Right kidney (tissue), 1 donor: ENCODE results near the gene TSHZ2.

Experiments used
- DNase-seq: peaks from one replicate; pipeline ENCODE4 v3.0.0-alpha.2; 2016

TSHZ2 gene

GRCh38 chr20:53127027-53127426 lies 154.9 kb downstream of the TSHZ2 start:
- DNase-seq = no peak

DNA sequence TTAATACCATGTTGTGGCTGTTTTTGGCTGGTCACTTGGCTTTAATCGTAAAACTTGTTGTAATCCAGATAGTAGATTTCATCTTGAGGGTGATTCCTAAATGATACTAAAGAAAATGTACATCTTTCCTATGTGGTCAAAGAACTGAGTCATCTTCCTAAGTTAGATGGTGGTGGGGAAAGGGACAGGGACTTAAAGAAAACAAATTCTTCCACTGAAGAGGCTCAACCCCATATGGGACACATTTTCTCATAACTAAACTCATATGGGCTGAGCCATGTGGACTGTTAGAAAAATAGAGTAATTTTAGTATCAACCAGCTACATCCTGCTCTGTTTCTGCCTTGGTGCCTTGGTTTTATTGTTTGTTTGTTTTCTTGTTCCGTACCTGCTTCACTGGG lies 155.8 kb downstream of the TSHZ2 start:
- DNase-seq = no peak

DNA sequence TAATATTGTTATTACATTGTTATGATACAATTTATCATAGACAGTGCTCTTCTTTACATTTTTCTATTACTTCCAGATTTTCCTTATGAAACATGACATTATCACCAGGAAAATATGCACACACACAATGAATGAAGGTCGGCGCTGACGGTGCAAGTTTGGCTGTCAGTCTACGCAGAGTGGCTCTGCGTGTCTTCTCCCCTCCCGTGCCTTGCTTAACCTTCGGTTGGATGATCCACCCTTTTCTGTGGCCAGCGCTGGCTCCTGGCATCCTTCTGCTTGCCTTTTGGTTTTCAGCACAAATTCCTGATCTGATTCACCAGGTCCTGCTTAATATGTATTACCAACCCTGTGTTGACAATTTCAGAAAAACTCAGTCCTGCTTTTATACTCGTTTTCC lies 157.4 kb downstream of the TSHZ2 start:
- no peak for DNase-seq

DNA sequence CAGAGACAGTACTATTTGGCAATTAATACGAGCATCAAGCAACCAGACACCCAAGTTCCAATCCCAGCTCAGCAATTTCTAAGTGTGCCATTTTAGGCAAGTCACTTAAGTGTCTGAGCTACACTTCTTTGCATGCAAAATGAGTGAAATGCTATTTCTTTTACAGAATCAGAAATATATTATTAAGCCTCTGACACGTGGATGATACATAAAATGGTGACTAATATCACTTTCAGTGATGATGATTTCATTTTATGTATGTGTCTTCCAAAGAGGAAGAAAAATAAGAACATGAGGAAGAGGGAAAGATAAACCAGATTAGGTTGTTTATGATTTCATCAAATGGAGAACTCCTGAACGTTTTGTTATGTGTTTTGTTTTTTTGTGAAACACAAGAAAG lies 158.6 kb downstream of the TSHZ2 start:
- DNase-seq = no peak

DNA sequence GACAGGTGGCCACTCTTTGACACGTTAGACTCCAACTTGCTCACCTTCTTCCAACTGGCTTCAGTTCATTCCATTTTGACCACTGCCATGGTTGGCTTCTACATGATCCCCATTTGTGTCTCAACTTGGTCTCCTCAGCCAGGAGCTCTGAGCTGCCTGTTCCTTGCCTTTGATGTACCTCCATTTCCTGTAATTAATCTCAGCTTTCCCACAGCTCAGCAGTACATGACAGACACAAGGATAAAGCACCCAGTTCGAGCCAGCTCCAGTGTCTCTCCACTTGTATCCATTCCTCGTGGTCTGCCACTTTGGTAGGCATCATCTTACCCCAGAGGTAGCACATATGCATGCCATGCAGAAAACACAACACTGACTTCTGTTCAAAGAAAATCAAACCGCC lies 161.0 kb downstream of the TSHZ2 start:
- no peak for DNase-seq

GRCh38 chr20:53133628-53134027 lies 161.5 kb downstream of the TSHZ2 start:
- DNase-seq = no peak

DNA sequence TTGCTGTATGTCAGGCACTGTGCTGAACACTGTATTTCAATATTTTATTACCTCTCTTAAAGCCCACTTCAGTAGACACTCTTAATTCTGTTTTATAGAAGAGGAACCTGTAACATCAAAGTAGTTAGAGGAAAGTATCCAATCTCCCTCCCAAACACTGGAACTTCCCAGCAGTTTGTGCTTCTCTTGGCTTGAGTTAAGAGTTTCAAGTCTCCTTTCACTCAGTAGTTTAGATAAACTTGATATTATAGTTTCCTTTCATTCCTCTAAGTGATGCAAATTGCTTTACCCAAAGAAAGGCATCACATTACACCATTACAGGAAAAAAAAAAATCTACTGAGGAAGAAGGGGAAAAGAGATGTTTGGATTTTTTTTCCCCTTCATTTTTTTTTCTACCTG lies 164.3 kb downstream of the TSHZ2 start:
- DNase-seq = no peak

GRCh38 chr20:53138454-53139262 lies 166.5 kb downstream of the TSHZ2 start:
- DNase-seq = no peak

- DNase-seq = no peak
These were observed 169.3 kb downstream of the TSHZ2 start for GRCh38 chr20:53141201-53142050.

DNA sequence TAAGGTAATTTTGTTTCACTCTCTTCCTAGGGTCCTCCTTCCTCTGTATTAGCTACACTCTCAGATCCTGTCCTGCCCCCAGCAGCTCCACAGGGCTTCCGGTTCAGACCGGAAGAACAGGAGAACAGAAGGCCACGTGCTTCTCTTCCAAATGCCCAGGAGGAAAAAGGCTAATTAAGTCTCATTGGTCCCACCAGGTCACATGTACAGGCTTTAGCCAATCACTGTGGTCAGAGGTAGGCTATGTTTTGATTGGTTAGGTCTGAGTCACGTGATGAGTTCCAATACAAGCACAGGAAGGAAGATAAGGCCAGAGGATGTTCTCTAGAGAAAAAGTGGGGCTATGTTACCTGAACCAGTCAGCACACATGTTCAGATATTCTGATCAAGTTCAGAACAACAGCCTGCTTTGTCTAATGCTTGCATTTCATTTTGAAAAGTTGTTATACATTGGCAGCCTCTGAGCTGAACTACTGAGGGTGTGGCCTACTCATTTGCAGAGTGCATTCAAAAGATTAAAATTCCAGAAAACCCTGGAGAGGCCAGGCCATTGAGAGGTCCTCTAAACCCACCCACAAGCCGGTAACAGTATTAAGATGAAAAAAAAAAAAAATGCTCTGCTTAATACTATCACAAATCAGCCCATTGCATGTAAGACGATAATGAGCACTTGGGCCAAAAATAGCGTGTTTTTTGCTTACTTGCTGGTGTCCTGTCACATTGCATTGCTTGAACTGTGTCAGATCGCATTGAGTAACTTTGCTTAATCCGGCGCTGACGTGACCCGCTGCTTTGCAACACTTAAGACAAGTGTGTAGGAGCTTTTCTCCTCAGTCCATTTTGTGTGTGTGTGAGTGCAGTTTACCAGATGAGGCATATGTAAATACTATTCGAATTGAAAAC lies 170.3 kb downstream of the TSHZ2 start:
- DNase-seq = no peak

DNA sequence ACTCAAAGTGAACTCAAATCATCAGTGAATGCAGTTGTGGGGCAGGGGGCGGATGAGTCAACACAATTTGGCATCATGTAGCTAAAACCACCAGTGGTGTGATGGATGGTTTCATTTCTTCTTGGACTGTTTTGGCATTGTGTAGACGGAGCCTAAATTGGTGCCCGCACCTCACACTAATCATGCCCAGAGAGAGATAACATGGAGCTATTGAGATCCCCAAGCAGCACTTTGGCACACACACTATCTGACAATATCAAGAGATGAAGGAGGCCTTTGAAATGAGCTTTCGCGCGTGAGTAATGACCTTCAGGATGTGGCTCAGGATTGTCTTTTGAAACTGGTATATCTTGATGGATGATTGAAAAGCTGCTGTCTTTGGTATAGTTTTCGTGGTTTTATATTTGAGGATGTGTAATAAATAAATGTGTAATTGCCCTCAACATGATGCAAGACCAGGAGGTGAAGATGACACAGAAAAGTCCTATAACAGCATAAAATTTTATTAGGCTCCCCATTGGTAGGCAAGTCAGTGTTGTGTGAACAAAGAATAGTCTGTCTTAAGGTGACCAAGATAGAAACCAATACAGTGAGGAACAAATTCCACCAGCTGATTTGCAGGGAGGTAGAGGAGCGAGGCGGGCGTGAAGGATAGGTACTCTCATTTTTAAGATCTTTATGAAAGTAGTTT lies 174.2 kb downstream of the TSHZ2 start:
- DNase-seq = no peak

DNA sequence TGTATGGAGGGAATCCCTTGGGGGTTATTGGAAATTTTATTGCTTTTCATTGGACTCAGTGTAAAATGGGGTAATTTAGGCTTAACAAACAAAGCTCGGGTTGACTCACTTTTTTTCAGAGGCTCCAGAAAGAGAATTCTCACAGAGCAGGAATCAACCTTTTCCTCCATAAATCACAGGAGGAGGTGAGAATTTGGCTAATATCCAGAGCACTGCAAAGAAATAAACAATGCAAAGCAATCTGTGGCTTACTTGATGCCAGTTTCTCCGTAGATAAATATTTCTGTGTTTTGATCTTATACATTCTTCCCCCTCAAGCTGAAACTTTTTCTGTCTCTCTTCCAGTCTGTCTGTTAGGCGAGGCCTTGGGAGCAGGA lies 176.6 kb downstream of the TSHZ2 start:
- DNase-seq = no peak

- DNase-seq = peak; percentile 37
These were observed 177.2 kb downstream of the TSHZ2 start for GRCh38 chr20:53149148-53149889.

DNA sequence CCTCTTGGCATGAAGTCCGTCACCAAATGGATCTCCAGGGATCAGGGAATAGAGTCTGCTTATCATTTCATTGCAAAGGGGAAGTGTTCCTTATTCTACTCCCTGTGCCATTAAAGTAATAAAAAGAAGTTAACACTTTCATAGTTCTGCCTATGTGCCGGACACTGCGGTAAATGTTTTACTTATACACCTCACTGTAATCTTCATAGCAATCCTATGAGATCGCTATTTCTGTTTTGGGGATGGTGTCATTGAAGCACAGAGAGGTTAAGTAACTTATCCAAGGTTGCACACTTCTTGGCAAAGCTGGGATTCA lies 177.7 kb downstream of the TSHZ2 start:
- no peak for DNase-seq

DNA sequence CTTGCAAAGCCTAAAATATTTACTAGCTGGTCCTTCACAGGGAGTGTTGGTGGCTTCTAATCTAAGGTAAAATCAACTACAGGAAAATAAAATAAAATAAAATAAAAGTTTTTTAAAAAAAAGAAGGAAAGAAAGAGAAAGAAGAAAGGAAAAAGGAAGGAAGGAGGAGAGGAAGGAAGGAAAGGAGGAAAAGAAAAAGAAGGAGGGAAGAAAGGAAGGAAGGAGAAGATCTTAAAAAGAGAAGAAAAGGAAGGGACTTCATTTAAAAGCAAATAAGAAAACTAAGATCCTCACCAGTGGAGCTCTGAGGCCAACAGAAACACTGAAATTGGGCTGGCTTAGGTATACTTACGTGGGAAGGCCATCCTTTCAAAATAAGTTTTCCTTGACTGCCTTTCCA lies 178.4 kb downstream of the TSHZ2 start:
- DNase-seq = no peak

DNA sequence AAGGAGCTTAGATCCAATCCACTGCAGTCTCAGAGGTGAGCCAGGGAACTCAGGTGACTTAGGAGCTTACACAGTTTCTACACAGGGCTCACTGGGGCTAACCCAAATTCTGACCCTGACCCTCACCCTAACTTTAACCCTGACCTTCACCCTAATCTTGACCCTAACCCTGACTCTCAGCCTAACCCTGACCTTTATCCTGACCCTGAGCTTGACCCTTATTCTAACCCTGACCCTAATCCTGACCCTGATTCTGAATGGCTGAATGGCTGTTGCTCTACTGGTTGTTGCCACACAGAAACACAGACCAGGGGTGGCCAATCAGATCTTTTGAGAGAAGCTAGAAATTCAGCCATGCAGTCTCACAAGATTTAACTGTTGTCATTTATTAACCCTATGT lies 180.1 kb downstream of the TSHZ2 start:
- no peak for DNase-seq

GRCh38 chr20:53154540-53154939 lies 182.4 kb downstream of the TSHZ2 start:
- no peak for DNase-seq

GRCh38 chr20:53157443-53158408 lies 185.6 kb downstream of the TSHZ2 start:
- no peak for DNase-seq

DNA sequence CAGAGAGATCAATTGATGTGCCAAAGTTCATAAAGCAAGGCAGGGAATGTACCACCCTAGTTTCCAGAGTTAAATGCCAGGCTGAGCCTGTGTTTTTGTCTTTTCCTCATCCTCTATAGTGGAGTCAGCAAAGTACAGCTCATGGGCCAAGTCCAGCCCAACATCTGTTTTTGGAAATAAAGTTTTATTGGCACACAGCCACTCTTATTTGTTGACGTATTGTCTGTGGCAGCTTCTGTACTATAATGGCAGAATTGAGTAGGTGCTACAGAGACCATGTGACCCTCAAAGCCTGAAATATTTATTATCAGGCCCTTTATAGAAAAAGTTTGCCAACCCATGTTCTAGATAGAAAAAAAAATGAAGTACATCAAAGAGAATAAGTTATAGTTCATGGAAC lies 187.0 kb downstream of the TSHZ2 start:
- DNase-seq = no peak

DNA sequence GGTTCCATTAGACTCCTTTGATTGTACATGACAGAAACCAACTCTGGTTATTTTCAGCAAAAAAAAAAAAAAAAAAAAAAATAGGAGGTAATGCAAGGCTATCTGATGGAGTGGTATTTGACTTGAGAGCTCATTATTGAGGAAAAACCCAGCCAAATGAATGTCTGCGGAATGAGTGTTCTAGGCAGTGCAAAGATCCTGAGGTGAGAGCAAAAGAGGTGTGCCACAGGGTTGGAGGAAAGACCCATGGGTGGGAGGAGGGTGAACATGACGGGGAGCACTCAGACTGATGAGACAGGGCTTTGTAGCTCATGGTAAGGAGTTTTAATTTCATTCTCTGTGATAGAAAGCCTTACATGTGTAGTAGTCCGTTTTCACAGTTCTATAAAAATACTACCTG lies 188.9 kb downstream of the TSHZ2 start:
- no peak for DNase-seq
